Ramos (cell line): Measurements from ENCODE around the gene RNF19B.
"Not testable (repeated sequence)": the region's sequence is repeated elsewhere in the genome, so short reads cannot be mapped to it uniquely, and the experiment has no call there.

Source experiments
- in situ Hi-C: fragments of 300-500 bp; cut with MboI; formaldehyde crosslinking; loops from one replicate; pipeline ENCODE4 v1.14.3; 2022; ENCODE audit warnings: low sequenced_read_pairs; ENCODE audit not compliant: unreplicated experiment

RNF19B gene

GRCh38 chr1:32992489-32993323 lies 28.1 kb upstream of the RNF19B start:
- in situ Hi-C loops, result no loop called here

- in situ Hi-C loops, result no loop called here
These were observed 27.3 kb upstream of the RNF19B start for GRCh38 chr1:32991819-32992488.

GRCh38 chr1:32991386-32991785 lies 26.8 kb upstream of the RNF19B start:
- in situ Hi-C loops, result no loop called here

GRCh38 chr1:32990887-32991286 lies 26.3 kb upstream of the RNF19B start:
- in situ Hi-C loops, result no loop called here

- in situ Hi-C loops, result no loop called here
These were observed 24.8 kb upstream of the RNF19B start for GRCh38 chr1:32989160-32990050.

GRCh38 chr1:32988665-32989064 lies 24.1 kb upstream of the RNF19B start:
- in situ Hi-C loops, result no loop called here

GRCh38 chr1:32985226-32985625 lies 20.6 kb upstream of the RNF19B start:
- in situ Hi-C loops, result no loop called here

DNA sequence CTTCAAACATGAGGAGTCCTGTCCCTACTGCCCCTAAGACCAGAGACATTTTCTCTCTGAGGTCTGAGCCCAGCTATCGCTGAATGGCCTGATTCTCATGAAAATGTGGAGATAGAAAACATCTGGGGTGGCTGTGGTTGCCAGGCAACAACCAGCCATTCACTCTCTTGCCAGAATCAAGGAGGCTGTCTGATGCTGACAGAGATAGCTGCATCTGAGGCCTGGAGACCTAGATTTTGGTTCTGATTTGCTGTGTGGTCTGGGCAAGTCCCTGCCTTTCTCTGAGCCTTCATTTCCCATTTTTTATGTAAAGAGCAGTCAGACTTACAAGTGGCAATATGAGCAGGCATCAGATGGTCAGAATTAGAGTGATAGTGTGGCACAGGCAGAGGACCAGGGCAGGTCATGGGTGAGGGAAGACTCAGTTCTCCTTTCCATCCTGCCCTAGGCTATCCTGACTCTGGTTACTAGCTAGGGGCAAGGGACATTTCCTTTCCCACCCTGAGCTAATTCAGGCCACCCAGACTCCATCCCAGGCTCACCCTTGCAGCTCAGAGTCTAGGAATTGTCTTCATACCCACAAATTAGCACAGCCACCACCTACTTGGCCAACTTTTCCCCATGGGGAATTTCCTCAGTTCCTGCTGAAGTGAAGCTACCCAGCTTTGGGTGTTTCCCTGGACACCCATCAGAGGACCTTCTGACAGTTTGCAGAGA lies 20.0 kb upstream of the RNF19B start:
- in situ Hi-C loops, result no loop called here

- in situ Hi-C loops, result no loop called here
These were observed 19.5 kb upstream of the RNF19B start for GRCh38 chr1:32984090-32984454.

DNA sequence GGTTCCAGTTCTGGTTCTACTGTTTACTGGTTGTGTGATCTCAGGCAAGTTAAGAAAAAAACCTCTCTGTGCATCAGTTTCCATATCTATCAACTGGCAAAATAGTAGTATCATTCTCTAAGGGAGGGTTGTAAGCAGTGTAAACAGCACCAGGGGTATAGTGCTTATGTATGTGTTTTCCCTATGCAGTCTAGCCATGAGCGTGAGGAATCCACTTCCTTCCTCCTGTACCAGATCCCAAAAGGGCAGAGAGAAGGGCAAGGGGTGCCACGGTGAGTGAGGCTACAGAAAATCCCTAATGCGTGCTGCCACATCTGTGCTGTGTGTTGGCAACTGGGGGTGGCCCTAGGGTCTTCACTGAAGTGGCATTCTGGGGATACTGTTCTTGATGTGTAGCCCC lies 18.4 kb upstream of the RNF19B start:
- in situ Hi-C loops, result no loop called here

GRCh38 chr1:32981003-32981901 lies 16.6 kb upstream of the RNF19B start:
- in situ Hi-C loops, result no loop called here

GRCh38 chr1:32980080-32980479 lies 15.5 kb upstream of the RNF19B start:
- in situ Hi-C loops, result no loop called here

DNA sequence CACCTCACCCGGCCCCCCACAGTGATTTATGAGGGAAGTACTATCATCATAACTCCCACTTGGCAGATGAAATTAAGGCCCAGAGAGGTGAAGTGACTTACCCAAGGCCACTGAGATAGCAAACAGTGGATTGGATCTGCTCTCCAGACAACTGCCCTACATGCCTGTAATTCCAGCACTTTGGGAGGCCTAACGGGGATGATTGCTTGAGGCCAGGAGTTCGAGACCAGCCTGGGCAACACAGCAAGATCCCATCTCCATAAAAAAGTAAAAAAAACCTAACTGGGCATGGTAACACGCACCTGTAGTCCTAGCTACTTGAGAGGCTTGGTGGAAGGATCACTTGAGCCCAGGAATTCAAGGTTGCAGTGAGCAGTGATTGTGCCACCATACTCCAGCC lies 14.2 kb upstream of the RNF19B start:
- in situ Hi-C loops, result no loop called here

GRCh38 chr1:32977546-32978087 lies 13.0 kb upstream of the RNF19B start:
- in situ Hi-C loops, result no loop called here

- in situ Hi-C loops, result not testable (repeated sequence)
These were observed 10.4 kb upstream of the RNF19B start for GRCh38 chr1:32975055-32975454.

DNA sequence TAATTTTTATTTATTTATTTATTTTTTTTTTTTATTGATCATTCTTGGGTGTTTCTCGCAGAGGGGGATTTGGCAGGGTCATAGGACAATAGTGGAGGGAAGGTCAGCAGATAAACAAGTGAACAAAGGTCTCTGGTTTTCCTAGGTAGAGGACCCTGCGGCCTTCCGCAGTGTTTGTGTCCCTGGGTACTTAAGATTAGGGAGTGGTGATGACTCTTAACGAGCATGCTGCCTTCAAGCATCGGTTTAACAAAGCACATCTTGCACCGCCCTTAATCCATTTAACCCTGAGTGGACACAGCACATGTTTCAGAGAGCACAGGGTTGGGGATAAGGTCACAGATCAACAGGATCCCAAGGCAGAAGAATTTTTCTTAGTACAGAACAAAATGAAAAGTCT lies 8.8 kb upstream of the RNF19B start:
- in situ Hi-C loops, result not testable (repeated sequence)

GRCh38 chr1:32972814-32973428 lies 8.3 kb upstream of the RNF19B start:
- in situ Hi-C loops, result no loop called here

DNA sequence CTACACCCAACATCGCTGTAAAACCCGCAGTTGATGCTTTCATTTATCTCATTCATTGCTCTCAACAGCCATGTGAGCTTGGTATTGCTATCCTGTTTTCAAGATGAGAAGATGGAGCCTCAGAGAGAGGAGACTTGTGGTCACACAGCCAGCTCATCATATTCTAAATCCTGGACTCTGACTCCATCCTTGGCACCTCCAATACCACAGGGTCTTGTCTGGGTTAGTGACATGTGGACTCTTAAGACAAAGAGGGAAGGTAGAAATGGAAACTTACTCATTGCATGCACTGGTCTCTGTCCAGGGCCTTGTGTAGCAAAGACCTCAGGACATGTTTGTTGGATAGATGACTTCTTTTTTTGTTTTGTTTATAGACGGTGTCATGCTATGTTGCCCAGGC lies 7.0 kb upstream of the RNF19B start:
- in situ Hi-C loops, result no loop called here

- in situ Hi-C loops, result no loop called here
These were observed 6.5 kb upstream of the RNF19B start for GRCh38 chr1:32971156-32971555.
